GM19468 (cell line): ENCODE results near the gene NGEF.
"Not testable (repeated sequence)": the region's sequence is repeated elsewhere in the genome, so short reads cannot be mapped to it uniquely, and the experiment has no call there.

ENCODE experiments used
- ATAC-seq: cut with Tn5 transposase; IDR thresholded peaks from one replicate; pipeline ENCODE4 v1.9.1; 2021; ENCODE audit warnings: mild to moderate bottlenecking, moderate library complexity, moderate number of reproducible peaks; ENCODE audit not compliant: unreplicated experiment; ENCODE audit errors: extremely low read depth

Gene NGEF

GRCh38 chr2:233023761-233024410 lies 10.8 kb upstream of the NGEF start:
- no peak for ATAC-seq

- ATAC-seq: no peak
Observed at GRCh38 chr2:233023007-233023760, 10.1 kb upstream of the NGEF start.

GRCh38 chr2:233022561-233022960 lies 9.5 kb upstream of the NGEF start:
- ATAC-seq: no peak

- no peak for ATAC-seq
Observed at GRCh38 chr2:233021771-233022170, 8.7 kb upstream of the NGEF start.

- ATAC-seq: no peak
Observed at GRCh38 chr2:233020454-233020853, 7.4 kb upstream of the NGEF start.

GRCh38 chr2:233019610-233020009 lies 6.6 kb upstream of the NGEF start:
- ATAC-seq: not testable (repeated sequence)

- no peak for ATAC-seq
Observed at GRCh38 chr2:233017947-233018346, 4.9 kb upstream of the NGEF start.

- ATAC-seq: no peak
Observed at GRCh38 chr2:233015019-233015645, 2.1 kb upstream of the NGEF start.

- no peak for ATAC-seq
Observed at GRCh38 chr2:233013650-233014049, 594 bp upstream of the NGEF start.

- no peak for ATAC-seq
Observed at GRCh38 chr2:233012301-233012971, 620 bp downstream of the NGEF start.

GRCh38 chr2:233011702-233012131 lies 1.3 kb downstream of the NGEF start:
- no peak for ATAC-seq

GRCh38 chr2:233011268-233011650 lies 1.8 kb downstream of the NGEF start:
- ATAC-seq: no peak

- ATAC-seq: no peak
Observed at GRCh38 chr2:233010569-233011267, 2.3 kb downstream of the NGEF start.

GRCh38 chr2:233009661-233010060 lies 3.4 kb downstream of the NGEF start:
- no peak for ATAC-seq

GRCh38 chr2:233007739-233008138 lies 5.3 kb downstream of the NGEF start:
- no peak for ATAC-seq

GRCh38 chr2:233007270-233007669 lies 5.8 kb downstream of the NGEF start:
- ATAC-seq: no peak

- ATAC-seq: no peak
Observed at GRCh38 chr2:233006648-233007047, 6.4 kb downstream of the NGEF start.

GRCh38 chr2:233005096-233005495 lies 8.0 kb downstream of the NGEF start:
- ATAC-seq: no peak

GRCh38 chr2:233003658-233004555 lies 9.1 kb downstream of the NGEF start:
- ATAC-seq: no peak
